EL (cell line): ENCODE results near the gene PHF24.
A peak's percentile ranks its signal among the peaks of the same experiment; 100 is the strongest.
"Not testable (repeated sequence)": the region's sequence is repeated elsewhere in the genome, so short reads cannot be mapped to it uniquely, and the experiment has no call there.

ENCODE experiments used
- DNase-seq: peaks from one replicate; pipeline ENCODE4 v3.0.0-alpha.2; 2016

The PHF24 gene

DNA sequence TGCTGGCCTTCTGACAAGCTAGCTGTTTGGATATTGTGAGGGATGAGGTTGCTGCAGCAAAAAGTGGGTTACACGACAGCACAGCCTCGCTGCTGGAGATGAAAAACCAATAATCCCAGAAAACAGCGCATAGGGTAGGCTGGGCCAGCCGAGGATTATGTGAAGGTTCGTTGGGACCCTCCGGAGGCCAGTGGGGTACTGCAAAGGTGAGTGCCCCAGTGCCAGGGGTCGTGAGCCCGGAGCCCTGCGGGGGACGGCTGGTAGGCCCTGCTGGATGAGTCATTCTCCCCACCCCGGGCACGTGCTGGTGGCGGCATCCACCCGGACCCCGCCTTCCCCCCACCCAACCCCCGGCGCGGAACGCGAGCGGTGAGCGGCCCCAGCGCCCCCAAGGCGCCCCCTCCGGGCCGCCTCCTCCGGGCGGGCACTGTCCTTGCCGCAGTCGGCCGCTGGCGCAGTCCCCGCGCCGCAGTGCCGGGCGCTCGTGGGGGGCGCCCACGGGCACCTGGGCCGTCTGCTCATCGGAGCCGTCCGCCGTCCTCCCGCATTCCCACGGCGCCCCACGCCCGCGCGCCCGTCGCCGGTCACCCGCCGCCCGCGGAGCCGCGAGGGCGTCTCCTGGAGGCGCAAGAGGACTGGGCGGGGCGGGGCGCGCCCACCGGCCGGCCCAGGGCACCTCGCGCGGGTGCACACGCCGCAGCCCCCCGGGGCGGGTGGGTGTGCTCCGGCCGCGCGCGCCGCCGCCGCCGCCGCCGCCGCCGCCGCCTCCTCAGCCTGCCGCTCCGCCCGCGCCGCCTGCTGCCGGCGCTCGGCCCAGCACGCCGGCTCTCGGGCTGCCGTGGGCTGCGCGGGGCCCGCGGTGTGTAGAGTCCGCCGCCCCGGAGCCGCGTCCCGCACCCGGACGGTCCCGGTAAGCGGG is at the start of gene PHF24:
PHF24 (plus strand) TSS at position 794 of the 919 bp plus-strand sequence. CDS start 13,014 bp downstream, outside the sequence.
- peak; percentile 7 for DNase-seq

DNA sequence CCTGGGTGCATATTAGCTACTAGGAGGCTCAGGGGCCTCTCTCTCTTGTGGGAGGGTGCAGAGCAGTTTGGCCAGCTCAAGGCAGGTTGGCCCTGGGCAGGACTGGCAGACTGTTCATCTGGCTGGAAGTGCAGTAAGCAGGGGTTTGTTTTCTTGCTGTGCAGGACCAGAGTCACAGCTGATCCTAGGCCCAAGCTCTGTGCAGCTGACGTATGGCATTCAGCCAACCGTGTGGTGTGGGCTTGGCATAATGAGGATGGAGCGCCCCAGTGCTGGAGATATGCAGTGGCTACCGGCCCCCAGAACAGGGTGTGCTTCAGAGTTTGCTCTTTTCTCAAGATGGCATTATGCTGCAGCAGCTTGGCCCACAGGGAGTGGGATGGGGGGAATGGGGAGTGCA is 31.0 kb upstream of the PHF24 start:
- no peak for DNase-seq

DNA sequence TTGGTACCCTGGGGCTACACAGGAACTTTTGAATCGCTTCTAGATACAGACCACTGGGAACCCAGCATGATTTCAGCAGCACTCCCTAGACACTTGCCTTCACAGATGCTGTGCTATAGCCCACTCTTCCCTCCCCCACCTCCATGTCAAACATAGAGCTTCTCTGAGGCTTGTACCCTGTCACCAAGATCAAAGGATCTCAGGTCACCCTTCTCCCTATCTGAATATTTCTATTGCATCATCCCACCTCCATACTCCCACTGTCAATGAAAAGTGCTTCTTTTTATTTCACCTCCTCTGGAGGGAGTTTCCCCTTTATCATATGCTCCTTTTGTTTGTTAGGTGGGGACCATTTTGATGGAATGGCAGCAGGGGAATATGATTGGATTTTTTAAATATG is 29.2 kb upstream of the PHF24 start:
- no peak for DNase-seq

DNA sequence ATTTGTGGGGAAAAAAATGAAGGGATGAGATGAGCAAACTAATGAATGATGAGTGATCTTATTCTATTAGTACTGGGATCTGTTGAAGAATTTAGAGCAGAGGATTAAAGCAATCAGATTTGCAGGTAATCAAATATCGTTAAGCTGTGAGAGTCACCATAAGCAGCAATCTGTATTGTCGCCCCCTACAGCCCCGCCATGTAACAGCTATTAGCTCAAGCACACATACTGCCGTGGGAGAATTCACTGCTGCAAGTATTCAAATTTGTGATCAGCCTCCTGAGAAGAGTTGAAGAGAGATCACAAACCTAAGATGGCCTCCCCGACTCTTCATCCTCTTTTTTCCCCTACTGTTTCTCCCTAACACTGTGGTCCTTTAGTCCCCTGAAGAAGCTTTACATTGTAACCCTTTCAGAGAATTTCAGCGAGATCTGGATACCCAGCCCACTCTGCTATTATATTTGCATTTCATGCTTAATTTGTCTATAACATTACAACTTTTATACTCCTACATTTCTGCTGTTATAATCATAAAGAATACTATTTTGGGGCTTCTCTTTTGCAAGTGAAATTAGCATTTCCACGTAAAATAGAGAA is 28.5 kb upstream of the PHF24 start:
- DNase-seq: peak; percentile 32

DNA sequence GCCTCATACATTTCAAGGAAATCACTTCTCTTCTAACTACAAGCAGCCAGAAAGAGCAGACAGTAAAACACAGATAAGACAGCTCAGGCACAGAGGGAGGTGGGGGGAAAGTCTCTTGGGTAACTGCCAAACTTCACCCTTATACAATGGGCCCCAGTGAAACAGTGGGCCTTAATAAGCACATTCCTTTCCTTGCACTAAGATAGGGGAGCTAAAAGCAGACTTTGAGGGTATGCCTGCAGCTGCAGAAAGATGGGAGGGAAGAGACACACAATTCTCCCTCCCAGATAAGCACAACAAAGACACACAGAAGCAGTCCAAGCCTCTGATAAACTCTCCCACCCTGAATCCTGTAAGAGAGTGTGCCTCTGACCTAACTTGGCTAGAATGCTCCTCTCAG is 18.1 kb upstream of the PHF24 start:
- not testable (repeated sequence) for DNase-seq

DNA sequence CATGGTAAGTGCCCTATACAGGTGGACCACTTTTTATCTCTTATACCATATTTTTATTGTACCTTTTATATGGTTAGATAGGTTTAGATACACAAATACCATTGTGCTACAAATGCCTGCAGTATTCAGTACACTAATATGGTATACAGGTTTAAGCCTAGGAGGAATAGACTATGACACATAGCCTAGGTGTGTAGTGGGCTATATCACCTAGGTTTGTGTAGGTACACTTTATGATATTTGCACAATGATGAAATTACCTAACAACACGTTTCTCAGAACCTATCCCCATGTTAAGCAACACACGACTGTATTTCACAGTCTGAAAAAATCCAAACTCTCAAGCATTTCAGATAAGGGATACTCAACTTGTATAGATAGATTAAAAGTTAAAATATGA is 9.6 kb upstream of the PHF24 start:
- DNase-seq: no peak

DNA sequence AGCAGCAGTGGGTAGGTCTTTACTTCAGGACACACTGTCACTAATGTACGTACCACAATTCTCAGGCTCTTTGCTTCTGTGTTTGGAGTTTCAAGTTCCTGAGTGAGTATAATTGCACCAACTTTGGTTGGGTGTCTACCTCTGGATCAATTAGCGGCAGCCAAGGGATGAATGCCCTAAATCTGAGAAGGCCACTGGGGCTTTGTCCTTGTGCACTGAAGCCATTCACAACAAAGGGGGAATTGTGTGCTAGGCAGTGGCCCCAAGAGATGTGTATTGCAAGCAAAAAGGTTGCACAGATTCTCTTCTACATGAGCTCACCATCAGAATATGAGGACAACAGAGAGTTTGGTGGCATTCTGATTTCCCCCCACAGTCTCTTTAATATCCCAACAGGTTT is 3.9 kb upstream of the PHF24 start:
- DNase-seq: no peak

DNA sequence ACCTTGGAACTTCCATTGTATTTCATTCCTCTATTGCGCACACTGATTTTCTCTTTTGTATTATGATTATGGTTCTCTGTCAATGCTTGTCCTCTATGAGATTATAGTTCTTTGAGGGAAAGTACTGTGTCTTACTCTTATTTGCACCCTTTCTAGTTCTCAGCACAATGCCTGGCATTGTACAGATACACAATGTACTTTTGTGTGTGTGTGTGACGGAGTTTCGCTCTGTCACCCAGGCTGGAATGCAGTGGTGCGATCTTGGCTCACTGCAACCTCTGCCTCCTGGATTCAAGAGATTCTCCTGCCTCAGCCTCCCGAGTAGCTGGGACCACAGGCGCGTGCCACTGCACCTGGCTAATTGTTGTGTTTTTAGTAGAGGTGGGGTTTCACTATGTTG is 2.0 kb upstream of the PHF24 start:
- not testable (repeated sequence) for DNase-seq

DNA sequence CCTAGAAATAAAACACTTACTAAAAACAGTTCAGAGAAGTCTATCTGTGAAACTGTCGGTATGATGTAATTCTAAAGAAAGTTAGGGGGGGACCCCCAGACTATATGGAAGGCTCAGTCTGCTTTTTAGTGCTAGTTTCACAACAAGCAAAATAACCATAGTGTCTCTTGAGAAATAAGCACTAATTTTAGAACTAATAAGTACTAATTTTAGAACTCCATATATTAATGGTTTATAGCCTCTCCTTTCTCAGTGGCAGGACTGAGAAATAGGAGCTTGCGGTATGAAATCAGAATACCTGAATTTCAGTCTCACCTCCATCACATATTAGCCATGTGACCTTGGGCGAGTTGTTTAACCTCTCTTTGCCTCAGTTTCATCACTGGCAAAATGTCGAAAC is 1.4 kb upstream of the PHF24 start:
- no peak for DNase-seq

DNA sequence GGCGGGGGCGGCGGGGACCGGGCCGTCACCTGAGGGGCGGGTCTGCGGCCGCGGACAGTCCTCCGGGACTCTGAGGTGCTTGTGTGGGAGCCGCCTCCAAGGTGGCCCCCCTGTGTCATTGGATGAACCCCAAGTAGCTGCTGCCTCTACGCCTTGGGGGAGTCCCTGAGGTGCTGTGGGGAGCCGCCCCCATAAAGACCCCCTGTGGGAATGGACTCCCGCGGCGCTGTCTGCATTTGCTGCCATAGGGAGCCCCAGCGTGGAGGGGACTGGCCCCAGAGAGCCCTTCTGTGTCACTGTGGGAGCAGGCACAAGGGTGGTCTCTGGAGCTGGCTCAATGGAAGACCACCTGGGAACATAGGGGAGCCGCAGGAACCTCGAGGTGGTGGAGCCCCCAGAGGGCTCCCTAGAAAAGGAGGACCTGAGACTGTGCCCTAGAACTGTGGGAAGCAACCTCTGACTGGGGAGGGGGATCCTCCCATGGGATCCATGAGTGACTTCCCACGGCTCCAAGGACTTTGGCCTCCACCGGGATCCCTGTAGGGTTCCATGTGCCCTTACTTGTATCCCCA is 412 bp downstream of the PHF24 start:
- no peak for DNase-seq

DNA sequence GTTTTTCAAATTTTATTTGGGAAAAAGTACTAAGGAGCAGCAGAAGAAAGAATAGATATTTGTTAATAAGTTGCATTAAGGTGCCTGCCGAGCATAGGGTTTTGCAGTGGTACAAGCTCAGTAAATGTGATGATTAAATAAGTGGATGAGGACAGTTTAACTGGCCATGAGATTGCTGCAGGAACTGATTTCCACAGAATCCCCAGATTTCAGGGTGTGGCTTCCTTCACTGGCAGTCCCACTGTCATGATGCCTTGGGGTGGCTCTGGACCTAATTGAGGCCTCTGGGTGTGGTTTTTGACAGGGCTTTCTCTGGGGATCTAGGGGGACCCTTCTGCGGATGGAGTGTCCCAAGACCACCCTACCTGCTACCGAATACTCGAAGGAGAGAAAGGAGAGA is 1.4 kb downstream of the PHF24 start:
- no peak for DNase-seq

DNA sequence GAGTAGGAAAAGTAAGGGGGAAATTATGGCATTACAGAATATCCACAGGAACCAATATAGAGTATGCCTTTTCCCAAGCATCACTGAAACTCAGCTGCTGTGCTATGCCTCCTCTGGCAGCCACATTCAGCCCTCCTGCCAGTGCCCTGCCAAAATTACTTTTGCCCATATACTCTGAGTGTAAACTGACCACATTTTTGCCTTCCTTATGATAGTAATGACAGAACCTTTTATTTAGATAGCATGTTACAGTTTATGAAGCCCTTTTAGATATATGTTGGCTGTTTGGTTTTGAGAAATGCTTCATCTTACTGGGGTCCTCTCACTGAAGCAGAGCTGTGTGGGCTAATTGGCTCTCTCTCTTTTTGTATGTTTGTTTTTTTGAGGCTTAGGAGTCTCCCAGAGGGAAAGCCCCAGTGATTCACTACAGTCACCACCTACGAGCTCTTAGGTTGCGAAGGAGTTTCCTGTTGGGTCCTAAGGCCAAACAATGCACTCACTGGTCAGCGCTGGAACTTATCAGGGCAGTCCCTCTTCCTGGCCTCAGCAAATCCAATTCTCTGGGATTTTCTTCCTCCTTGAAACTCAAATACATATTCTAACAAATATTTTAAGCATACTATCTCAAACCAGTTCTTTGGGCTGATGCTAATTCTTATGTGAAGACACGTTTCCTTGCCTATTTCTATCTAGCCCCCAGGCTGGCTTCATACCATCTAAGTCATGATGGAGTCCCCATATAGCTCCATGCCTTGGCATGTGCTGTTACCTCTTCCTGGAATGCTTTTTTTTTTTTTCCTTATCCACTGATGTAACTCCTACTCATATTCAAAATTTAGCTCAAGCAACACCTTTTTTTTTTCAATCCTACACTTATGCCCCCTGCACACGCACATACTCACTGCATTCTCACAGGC is 3.7 kb downstream of the PHF24 start:
- peak; percentile 57 for DNase-seq

DNA sequence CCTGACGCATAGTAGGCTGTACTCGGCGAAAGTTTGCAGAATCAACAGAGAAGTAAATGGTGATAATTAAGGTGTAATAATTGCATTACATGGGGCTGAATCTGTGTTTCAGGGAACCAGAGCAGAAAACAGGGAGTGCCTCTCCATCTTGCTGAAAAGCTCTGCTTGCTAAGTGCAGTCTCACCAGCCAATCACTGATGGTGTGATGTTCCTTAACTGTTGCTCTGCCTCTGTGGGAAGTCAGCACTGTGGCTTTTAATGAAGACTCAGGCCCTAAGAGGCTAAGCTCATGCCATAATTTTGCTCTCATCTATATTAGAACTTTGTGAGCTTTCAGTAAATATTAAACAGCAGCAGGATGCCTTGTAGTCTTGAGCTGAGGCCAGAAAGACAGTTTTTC is 4.5 kb downstream of the PHF24 start:
- DNase-seq: no peak

DNA sequence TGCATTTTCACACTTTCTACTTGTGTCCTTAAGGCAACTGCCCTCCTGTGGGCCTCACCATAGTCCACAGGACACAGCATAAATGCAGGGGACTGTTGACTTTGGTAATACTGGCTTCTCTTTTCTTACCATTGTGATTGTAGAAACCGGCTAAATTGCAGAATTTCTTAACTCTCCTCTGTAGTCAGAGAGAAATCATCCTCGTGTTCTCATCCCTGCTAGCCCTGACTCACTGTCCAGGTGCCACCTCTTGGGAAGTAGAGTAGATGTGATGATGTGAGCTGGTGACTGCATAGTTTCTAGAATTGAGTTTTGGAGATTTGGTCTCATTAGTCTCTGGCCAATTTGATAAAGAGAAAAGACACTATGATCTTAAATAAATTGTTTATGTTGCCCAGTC is 5.5 kb downstream of the PHF24 start:
- no peak for DNase-seq

DNA sequence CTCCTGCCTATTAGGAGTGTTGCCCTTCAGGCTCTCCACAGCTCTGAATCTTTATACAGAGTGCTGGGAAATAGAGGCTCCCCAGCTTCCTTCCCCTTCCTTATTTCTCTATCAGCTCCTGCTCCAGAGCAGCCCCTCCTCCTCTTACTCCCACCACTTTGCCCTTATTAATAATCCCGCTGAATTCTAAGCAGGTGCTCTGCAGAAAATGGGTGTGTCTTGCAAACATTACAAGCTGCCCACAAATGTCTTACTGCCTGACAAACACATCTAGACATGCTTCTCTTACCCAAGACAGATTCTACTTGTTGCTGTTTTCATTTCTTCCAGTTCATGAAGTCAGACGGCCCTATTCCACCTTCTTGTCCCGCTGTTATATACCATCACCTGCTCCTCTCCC is 6.4 kb downstream of the PHF24 start:
- DNase-seq: no peak

DNA sequence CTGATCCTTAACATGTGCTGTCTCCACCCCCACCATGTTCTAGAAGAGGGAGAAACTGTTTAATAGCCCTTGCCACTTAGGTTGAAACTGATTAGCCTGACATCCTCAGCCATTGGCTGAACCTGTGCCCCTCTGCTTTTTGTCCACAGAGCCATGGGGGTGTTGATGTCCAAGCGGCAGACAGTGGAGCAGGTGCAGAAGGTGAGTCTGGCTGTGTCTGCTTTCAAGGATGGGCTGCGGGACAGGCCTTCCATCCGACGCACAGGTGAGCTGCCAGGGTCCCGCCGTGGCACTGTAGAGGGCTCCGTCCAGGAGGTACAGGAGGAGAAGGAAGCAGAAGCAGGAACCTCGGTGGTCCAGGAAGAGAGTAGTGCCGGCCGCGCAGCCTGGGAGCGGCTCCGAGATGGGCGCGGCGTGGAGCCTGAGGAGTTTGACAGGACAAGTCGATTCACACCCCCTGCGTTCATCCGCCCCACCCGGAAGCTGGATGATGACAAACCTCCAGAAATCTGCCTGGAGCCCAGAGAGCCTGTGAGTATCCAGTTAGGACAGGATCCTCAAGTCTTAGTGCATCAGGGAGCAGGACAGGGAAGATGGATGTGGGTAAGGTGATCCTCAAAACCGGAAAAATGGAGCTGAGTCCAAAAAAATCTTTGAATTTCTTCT is 13.2 kb downstream of the PHF24 start:
- DNase-seq: no peak

DNA sequence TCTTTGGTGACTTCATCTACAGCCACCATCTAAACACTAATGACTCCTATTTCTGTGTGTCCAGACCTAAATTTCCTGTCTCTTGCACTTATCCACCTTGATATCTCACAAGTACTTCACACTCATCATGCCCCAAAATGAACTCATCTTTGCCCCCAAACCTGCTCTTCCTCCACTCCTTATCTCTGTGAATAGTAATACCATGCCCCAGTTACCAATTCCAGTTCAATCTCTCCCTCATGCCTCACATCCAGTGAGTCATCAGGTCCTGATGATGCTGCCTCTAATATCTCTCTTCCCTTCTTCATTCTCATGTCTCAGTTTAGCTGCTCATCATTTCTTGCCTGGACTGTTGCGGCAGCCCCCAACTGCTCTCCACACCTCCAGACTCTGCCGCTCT is 16.6 kb downstream of the PHF24 start:
- DNase-seq: no peak

DNA sequence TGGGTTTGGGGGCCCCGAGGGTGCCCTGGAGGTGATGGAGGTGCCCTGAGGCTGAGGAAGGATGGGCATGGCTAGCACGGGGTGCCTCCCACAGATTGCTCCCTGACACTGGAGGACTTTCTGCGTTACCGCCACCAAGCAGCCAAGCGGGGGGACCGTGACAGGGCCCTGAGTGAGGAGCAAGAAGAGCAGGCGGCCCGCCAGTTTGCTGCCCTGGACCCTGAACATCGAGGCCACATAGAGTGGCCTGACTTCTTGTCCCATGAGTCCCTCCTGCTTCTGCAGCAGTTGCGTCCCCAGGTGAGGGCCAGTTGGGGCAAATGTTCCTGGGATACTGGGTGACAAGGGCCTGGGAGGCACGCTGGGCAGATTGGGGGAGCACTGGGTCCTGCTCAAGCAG is 18.4 kb downstream of the PHF24 start:
- DNase-seq: no peak

DNA sequence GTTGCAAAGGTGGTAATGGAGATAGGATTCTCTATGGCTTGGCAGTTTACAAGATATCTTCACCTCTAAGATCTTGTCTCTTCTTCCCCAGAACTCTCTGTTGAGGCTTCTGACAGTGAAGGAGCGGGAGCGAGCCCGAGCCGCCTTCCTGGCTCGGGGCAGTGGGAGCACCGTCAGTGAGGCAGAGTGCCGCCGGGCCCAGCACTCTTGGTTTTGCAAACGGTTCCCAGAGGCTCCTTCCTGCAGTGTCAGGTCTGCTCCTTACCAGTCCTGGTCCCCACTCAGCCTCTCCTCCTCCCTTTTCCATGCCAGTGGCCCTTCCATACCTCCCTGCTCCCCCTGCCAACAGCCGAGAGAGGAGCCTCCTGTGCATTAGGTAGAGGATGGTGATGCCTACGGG is 18.9 kb downstream of the PHF24 start:
- no peak for DNase-seq

DNA sequence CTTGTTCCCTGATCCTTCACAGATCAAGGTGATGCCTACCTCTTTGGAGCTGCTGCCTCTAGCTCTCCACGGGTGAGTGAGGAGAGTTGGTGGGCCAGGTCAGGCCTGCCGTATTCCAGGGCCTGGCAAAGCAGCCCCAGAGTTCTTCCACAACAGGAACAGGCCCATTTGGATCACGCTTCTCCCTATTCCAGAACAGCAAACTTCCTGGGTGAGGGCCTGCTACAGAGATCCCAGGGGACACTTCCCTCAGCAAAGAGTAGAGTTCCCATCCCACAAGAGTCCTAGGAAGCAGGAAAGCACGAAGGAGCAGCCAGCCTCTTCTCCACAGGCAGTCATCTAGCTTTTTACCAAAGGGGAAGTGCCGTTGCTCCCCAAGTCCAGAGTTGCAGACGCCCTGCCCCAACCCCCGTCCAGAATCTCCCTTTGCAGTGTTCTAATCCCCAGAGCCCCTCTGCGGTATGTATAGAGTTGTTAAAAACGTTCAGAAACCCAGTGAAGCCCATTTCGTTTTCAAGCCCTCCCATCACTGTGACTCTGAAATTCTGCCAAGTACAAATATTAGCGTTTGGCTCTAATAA is 22.2 kb downstream of the PHF24 start:
- no peak for DNase-seq

DNA sequence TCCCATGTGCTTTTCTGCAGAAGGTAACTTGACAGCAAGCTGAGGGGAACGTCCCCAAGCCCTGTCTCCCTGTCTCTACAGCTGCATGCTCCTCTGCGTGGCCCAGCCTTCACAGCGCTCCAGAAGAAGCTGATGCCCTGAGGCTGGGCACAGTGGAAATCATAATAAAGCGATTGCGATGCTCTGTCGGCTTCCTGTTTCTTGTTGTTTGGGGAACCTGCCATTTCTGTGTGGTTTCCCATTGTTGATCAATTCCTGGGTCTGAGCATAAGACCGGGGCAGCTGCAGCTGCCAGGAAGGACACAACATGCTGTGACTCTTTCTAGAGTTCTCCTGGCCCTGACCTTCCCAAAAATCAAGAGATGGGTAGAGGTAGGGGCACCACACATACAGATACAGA is 24.3 kb downstream of the PHF24 start:
- DNase-seq: no peak

DNA sequence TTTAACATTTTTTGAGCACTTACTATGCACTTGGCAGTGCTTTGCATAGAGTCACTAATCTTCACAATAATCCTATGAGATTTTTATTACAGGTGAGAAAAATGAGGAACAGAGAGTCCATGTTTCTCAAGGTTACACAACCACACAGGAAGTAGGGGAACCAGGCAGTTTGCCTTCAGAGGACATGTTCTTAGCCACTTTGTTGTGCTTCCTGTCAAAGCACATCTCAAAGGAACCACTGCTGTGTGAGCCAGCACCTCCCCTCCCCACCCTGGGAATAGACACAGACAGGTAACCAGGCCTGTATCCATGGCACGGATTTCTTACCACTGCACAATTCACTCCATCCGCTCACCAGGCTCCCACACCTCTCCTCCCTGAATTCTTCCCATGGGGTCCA is 25.1 kb downstream of the PHF24 start:
- DNase-seq: no peak
